ENCODE results near the gene ARL14EP. TPM values are rescaled to one million over a fixed set of nuclear protein-coding genes. Genes with fewer than 3 reads are reported as not detected.

Gene ARL14EP
- total RNA-seq, 1 experiment from 2014 or later, result 85.9 TPM

GRCh38 chr11:30356391-30356790 lies 33.5 kb downstream of the ARL14EP start:
- BruUV-seq (replicated peaks), result no TSS peak
- no peaks in the 10 kb centered on the region for H3K36me3 ChIP-seq (ENCODE audit: insufficient read depth, low read length, poor library complexity, severe bottlenecking)
- no peak for TF ChIP-seq CTCF (conservative IDR thresholded peaks at IDR 0.05; ENCODE audit: low read depth, low read length)
- no peak for TF ChIP-seq EZH2 (IDR thresholded peaks at IDR 0.05; ENCODE audit: borderline replicate concordance, low read depth, low read length, poor library complexity, severe bottlenecking)
- no peak overlapping the region for H3K27ac ChIP-seq (ENCODE audit: low read depth, low read length, poor library complexity, severe bottlenecking)
- intact Hi-C loops (cut with micrococcal nuclease; ENCODE audit: unreplicated experiment), result no loop called here
- POLR2A ChIA-PET (ENCODE audit: low non-redundant PET), result no interaction called here
- H3K27me3 ChIP-seq (replicated peaks; ENCODE audit: insufficient read depth, low read depth, low read length, poor library complexity), result no peaks in the 10 kb centered on the region
- no peaks in the 10 kb centered on the region for H3K4me1 ChIP-seq (ENCODE audit: insufficient read depth, low read length, poor library complexity, severe bottlenecking)
- H3K4me3 ChIP-seq (ENCODE audit: low read depth, low read length, poor library complexity, severe bottlenecking), result no peak overlapping the region
- CTCF ChIA-PET, result interaction anchor here (0.6 kb wide), 1 partner anchor 988 kb away, joined by 4 read pairs; no protein-coding TSS in a partner anchor
- no peak for DNase-seq (ENCODE audit: low spot score)
- no peaks in the 10 kb centered on the region for H3K9me3 ChIP-seq (ENCODE audit: low read depth, low read length, poor library complexity, severe bottlenecking)

- BruUV-seq (replicated peaks), result no TSS peak
- Histone ChIP-seq H3K27ac (ENCODE audit: low read depth, low read length, poor library complexity, severe bottlenecking) (no peak overlapping the region), H3K4me3 (ENCODE audit: low read depth, low read length, poor library complexity, severe bottlenecking) (no peak overlapping the region), H3K9me3 (ENCODE audit: low read depth, low read length, poor library complexity, severe bottlenecking) (no peaks in the 10 kb centered on the region), H3K4me1 (ENCODE audit: insufficient read depth, low read length, poor library complexity, severe bottlenecking) (no peaks in the 10 kb centered on the region), H3K27me3 (replicated peaks; ENCODE audit: insufficient read depth, low read depth, low read length, poor library complexity) (no peaks in the 10 kb centered on the region), H3K36me3 (ENCODE audit: insufficient read depth, low read length, poor library complexity, severe bottlenecking) (no peaks in the 10 kb centered on the region)
- TF ChIP-seq CTCF (conservative IDR thresholded peaks at IDR 0.05; ENCODE audit: low read depth, low read length) (no peak), EZH2 (IDR thresholded peaks at IDR 0.05; ENCODE audit: borderline replicate concordance, low read depth, low read length, poor library complexity, severe bottlenecking) (no peak)
- ChIA-PET POLR2A (ENCODE audit: low non-redundant PET) (no interaction called here), CTCF (no interaction called here)
- intact Hi-C loops (cut with micrococcal nuclease; ENCODE audit: unreplicated experiment), result no loop called here
- DNase-seq (ENCODE audit: low spot score), result no peak
These were observed 35.0 kb downstream of the ARL14EP start for GRCh38 chr11:30357872-30358271.

- TF ChIP-seq EZH2 (IDR thresholded peaks at IDR 0.05; ENCODE audit: borderline replicate concordance, low read depth, low read length, poor library complexity, severe bottlenecking) (no peak), CTCF (conservative IDR thresholded peaks at IDR 0.05; ENCODE audit: low read depth, low read length) (no peak)
- ChIA-PET POLR2A (ENCODE audit: low non-redundant PET) (no interaction called here), CTCF (no interaction called here)
- Histone ChIP-seq H3K9me3 (ENCODE audit: low read depth, low read length, poor library complexity, severe bottlenecking) (no peaks in the 10 kb centered on the region), H3K27ac (ENCODE audit: low read depth, low read length, poor library complexity, severe bottlenecking) (no peak overlapping the region), H3K4me3 (ENCODE audit: low read depth, low read length, poor library complexity, severe bottlenecking) (no peak overlapping the region), H3K36me3 (ENCODE audit: insufficient read depth, low read length, poor library complexity, severe bottlenecking) (no peaks in the 10 kb centered on the region), H3K27me3 (replicated peaks; ENCODE audit: insufficient read depth, low read depth, low read length, poor library complexity) (no peaks in the 10 kb centered on the region), H3K4me1 (ENCODE audit: insufficient read depth, low read length, poor library complexity, severe bottlenecking) (no peaks in the 10 kb centered on the region)
- no peak for DNase-seq (ENCODE audit: low spot score)
- intact Hi-C loops (cut with micrococcal nuclease; ENCODE audit: unreplicated experiment), result no loop called here
- BruUV-seq (replicated peaks), result no TSS peak
These were observed 35.6 kb downstream of the ARL14EP start for GRCh38 chr11:30358536-30358935.

Data from A673 (cell line).